GM12878 (cell line): Measurements from ENCODE around the gene TBX5. TPM values are rescaled to one million over a fixed set of nuclear protein-coding genes. Genes with fewer than 3 reads are reported as not detected.

Experiments used
- ATAC-seq: fragments of 200-7000 bp; cut with Tn5 transposase; 3 replicates; pipeline ENCODE4 v1.9.1; 2020; ENCODE audit warnings: mild to moderate bottlenecking, moderate library complexity
- BruUV-seq: library from RNA; stranded (reverse); fragments of 400-500 nt; replicated peaks from 2 replicates; lab custom pipeline; 2021; lab: Mats Ljungman, UMichigan
- CTCF ChIA-PET: fragments of 300-600 bp; sonication (Branson Sonifier 250); formaldehyde crosslinking; extraction: SDS; loops from one replicate; lab custom pipeline; 2021; ENCODE audit warnings: inconsistent platforms; lab: Yijun Ruan, JAX
- POLR2A ChIA-PET: fragments of 350-600 bp; formaldehyde crosslinking; extraction: SDS; loops from one replicate; lab custom pipeline; 2021; ENCODE audit warnings: inconsistent platforms; lab: Charles Lee
- RAD21 ChIA-PET: fragments of 300-600 bp; sonication (Branson Sonifier 250); formaldehyde crosslinking; loops from one replicate; lab custom pipeline; 2023; ENCODE audit warnings: antibody characterized with exemption; ENCODE audit not compliant: unreplicated experiment; lab: Charles Lee
- SMC1A ChIA-PET: fragments of 300-600 bp; sonication (Branson Sonifier 250); formaldehyde crosslinking; loops from one replicate; lab custom pipeline; 2023; ENCODE audit not compliant: unreplicated experiment, uncharacterized antibody; lab: Charles Lee
- DNase-seq: peaks from one replicate; pipeline ENCODE4 v3.0.0-alpha.2; 2011; ENCODE audit warnings: low read depth, low spot score
- FAIRE-seq: peaks from 3 replicates; lab custom pipeline; 2011; peaks lifted over from hg19 to GRCh38; lab: Jason Lieb, UNC
- H2AFZ ChIP-seq: 2 replicates; pipeline ENCODE4 v1.6.0; 2011; ENCODE audit warnings: low read depth, low read length, control low read depth; ENCODE audit not compliant: control insufficient read depth
- H3K27ac ChIP-seq: 2 replicates; pipeline ENCODE4 v1.5.1; 2011; ENCODE audit warnings: control low read depth; ENCODE audit not compliant: control insufficient read depth, insufficient read depth
- H3K27me3 ChIP-seq, 2 experiments: replicated peaks in 1 of 2; 2 replicates each; pipeline versions ENCODE4 v1.6.0 to v1.6.1; 2011; ENCODE audit warnings: low read length in 1 of 2; ENCODE audit not compliant: control insufficient read depth in 2 of 2, insufficient read depth in 2 of 2
- H3K36me3 ChIP-seq, 2 experiments: 2 replicates each; pipeline ENCODE4 v1.5.1; 2011; ENCODE audit warnings: low read length in 1 of 2; ENCODE audit not compliant: control insufficient read depth in 2 of 2, insufficient read depth in 2 of 2
- H3K4me1 ChIP-seq: 2 replicates; pipeline ENCODE4 v1.6.1; 2011; ENCODE audit warnings: mild to moderate bottlenecking, low read length, moderate library complexity, mixed read lengths; ENCODE audit not compliant: control insufficient read depth, insufficient read depth
- H3K4me2 ChIP-seq: 2 replicates; pipeline ENCODE4 v1.6.0; 2011; ENCODE audit warnings: control low read depth; ENCODE audit not compliant: control insufficient read depth, insufficient read depth
- H3K4me3 ChIP-seq: fragments of 200-600 bp; sonication (generic); 2 replicates; pipeline ENCODE4 v1.5.1; 2016
- H3K79me2 ChIP-seq: 2 replicates; pipeline ENCODE4 v1.6.0; 2011; ENCODE audit warnings: low read length; ENCODE audit not compliant: control insufficient read depth, insufficient read depth
- H3K9ac ChIP-seq: 2 replicates; pipeline ENCODE4 v1.8.0; 2011; ENCODE audit warnings: low read length, control low read depth, mixed read lengths; ENCODE audit not compliant: control insufficient read depth, insufficient read depth
- H3K9me3 ChIP-seq: replicated peaks from 3 replicates; pipeline ENCODE4 v1.5.1; 2011; ENCODE audit warnings: mild to moderate bottlenecking, low read length; ENCODE audit not compliant: control insufficient read depth, insufficient read depth
- H4K20me1 ChIP-seq: 2 replicates; pipeline ENCODE4 v1.6.0; 2011; ENCODE audit not compliant: control insufficient read depth, insufficient read depth
- BRCA1 ChIP-seq: IDR thresholded peaks from 2 replicates; pipeline ENCODE4 v1.6.1; 2011; ENCODE audit warnings: low read depth, low read length, improper control_type of control experiment
- CHD1 ChIP-seq: IDR thresholded peaks from 2 replicates; pipeline ENCODE4 v1.6.1; 2012; ENCODE audit warnings: low read depth, low read length, improper control_type of control experiment
- ETV6 ChIP-seq, 2 experiments: fragments of 450-650 bp in 1 of 2; IDR thresholded peaks in 1 of 2; conservative IDR thresholded peaks in 1 of 2; 2 replicates each; pipeline ENCODE4 v1.6.1; 2014; ENCODE audit warnings: antibody characterized with exemption in 1 of 2, borderline replicate concordance in 1 of 2, low read depth in 1 of 2, mild to moderate bottlenecking in 1 of 2, moderate library complexity in 1 of 2
- KLF5 ChIP-seq: fragments of 450-650 bp; IDR thresholded peaks from 2 replicates; pipeline ENCODE4 v1.6.1; 2014; ENCODE audit warnings: mild to moderate bottlenecking; ENCODE audit not compliant: partially characterized antibody
- MTA3 ChIP-seq: IDR thresholded peaks from 2 replicates; pipeline ENCODE4 v1.6.1; 2012; ENCODE audit warnings: low read length, inconsistent platforms, borderline replicate concordance
- NFIC ChIP-seq: IDR thresholded peaks from 2 replicates; pipeline ENCODE4 v1.6.1; 2012; ENCODE audit warnings: low read depth, mild to moderate bottlenecking, inconsistent platforms, low read length, moderate library complexity
- PAX5 ChIP-seq: IDR thresholded peaks from 2 replicates; pipeline ENCODE4 v1.6.1; 2011; ENCODE audit warnings: low read depth, low read length, borderline replicate concordance
- RAD21 ChIP-seq: IDR thresholded peaks from 2 replicates; pipeline ENCODE4 v1.6.1; 2011; ENCODE audit warnings: mild to moderate bottlenecking, low read depth, low read length, moderate library complexity; ENCODE audit not compliant: insufficient read depth
- SMAD1 ChIP-seq: fragments of 450-650 bp; IDR thresholded peaks from 2 replicates; pipeline ENCODE4 v1.6.1; 2018; ENCODE audit warnings: mild to moderate bottlenecking, low read depth; ENCODE audit not compliant: partially characterized antibody
- TBL1XR1 ChIP-seq: IDR thresholded peaks from 2 replicates; pipeline ENCODE4 v1.6.1; 2012; ENCODE audit warnings: low read depth, low read length, improper control_type of control experiment
- TCF3 ChIP-seq: IDR thresholded peaks from 2 replicates; pipeline ENCODE4 v1.6.1; 2012; ENCODE audit warnings: low read depth, mild to moderate bottlenecking, low read length, borderline replicate concordance; ENCODE audit not compliant: insufficient read depth
- TCF7 ChIP-seq: IDR thresholded peaks from 2 replicates; pipeline ENCODE4 v1.6.1; 2014; ENCODE audit warnings: antibody characterized with exemption, borderline replicate concordance
- ZNF274 ChIP-seq: IDR thresholded peaks from one replicate; pipeline ENCODE4 v1.8.0; 2011; ENCODE audit not compliant: insufficient read length, insufficient read depth
- WGBS: methylation state at CpG from one replicate; pipeline ENCODE4 v1.1.6; 2016; ENCODE audit warnings: low lambda C conversion rate; ENCODE audit not compliant: insufficient replicate concordance, insufficient coverage; ENCODE audit errors: missing lambda C conversion rate; 5-methylcytosine and 5-hydroxymethylcytosine counted together
- in situ Hi-C: fragments of 300-500 bp; cut with MboI; formaldehyde crosslinking; loops from 9 replicates; pipeline ENCODE4 v1.14.3; 2018; ENCODE audit warnings: mixed read lengths
- intact Hi-C: fragments of 100-400 bp; cut with micrococcal nuclease; formaldehyde crosslinking; loops from one replicate; pipeline ENCODE4 v1.14.2; 2022; ENCODE audit not compliant: unreplicated experiment
- polyA plus RNA-seq, 11 experiments: library from polyadenylated mRNA; depleted of rRNA in 4 of 11; unstranded in 6 of 11; stranded (reverse) in 5 of 11; fragments of >200 nt; fragmentation: Nextera tagmentation in 4 of 11; fragmentation: Illumina TruSeq in 1 of 11; extraction: Ambion mirVana in 4 of 11; extraction: Trizol in 1 of 11; gene quantifications; 1 replicate in 1 of 11; 2 replicates in 10 of 11; pipeline versions ENCODE4 v1.2.1 to v1.2.3, GENCODE V29; 2011 to 2016; ENCODE audit warnings: inconsistent platforms in 2 of 11, missing spikeins in 2 of 11, low read depth in 1 of 11
- total RNA-seq, 4 experiments: library from RNA; depleted of rRNA in 3 of 4; stranded (reverse); fragments of >200 nt in 3 of 4; fragmentation: Illumina TruSeq in 1 of 4; extraction: Trizol in 1 of 4; gene quantifications; 2 replicates each; pipeline versions ENCODE4 v1.2.1 to v1.2.3, GENCODE V29; 2013 to 2021
- TF ChIP-seq, protein P1 (sequence below): fragments of 450-650 bp; formaldehyde crosslinking; IDR thresholded peaks from 2 replicates; pipeline ENCODE4 v1.4.0; 2020; ENCODE audit warnings: mild to moderate bottlenecking, moderate library complexity
- TF ChIP-seq, protein P2 (sequence below): IDR thresholded peaks from 2 replicates; pipeline ENCODE4 v1.6.1; 2012; ENCODE audit warnings: mild to moderate bottlenecking, low read depth, low read length
- TF ChIP-seq, protein P3 (sequence below): fragments of 450-650 bp; IDR thresholded peaks from 2 replicates; pipeline ENCODE4 v1.6.1; 2014; ENCODE audit warnings: mild to moderate bottlenecking

Gene TBX5
- total and polyA plus RNA-seq, 10 of the 15 experiments (the other 5 are each of a cell fraction or from before 2014, with no cell fraction given), result 0.04 TPM; not detected in 9

DNA sequence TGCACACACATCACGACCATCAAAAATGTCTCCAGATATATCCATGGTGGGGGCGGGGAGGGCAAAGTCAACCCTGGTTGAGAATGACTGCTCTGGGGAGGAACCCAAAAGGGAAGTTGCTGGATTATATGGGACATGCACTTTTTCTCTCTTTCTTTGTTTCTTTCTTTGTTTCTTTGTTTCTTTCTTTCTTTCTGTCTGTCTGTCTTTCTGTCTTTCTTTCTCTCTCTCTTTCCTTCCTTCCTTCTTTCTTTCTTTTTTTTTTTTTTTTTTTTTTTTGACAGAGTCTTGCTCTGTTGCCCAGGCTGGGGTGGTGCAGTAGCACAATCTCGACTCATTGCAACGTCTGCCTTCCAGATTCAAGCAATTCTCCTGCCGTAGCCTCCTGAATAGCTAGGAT, 71.5 kb downstream of the TBX5 start:
- no TSS peak for BruUV-seq
- in situ Hi-C loops, result no loop called here
- H3K4me3 ChIP-seq, result no peak overlapping the region
- H3K4me1 ChIP-seq, result no peaks in the 10 kb centered on the region
- TF ChIP-seq PAX5, result no peak
- TF ChIP-seq TBL1XR1, result no peak
- no peak for TF ChIP-seq TCF3
- TF ChIP-seq TCF7, result no peak
- TF ChIP-seq ZNF274, result no peak
- no peak for TF ChIP-seq ETV6 (conservative IDR thresholded peaks at IDR 0.05 in 1 of 2, IDR thresholded peaks at IDR 0.05 in 1 of 2; ENCODE audit: borderline replicate concordance in 1 of 2, low read depth in 1 of 2)
- TF ChIP-seq MTA3, result no peak
- TF ChIP-seq, protein P1, sequence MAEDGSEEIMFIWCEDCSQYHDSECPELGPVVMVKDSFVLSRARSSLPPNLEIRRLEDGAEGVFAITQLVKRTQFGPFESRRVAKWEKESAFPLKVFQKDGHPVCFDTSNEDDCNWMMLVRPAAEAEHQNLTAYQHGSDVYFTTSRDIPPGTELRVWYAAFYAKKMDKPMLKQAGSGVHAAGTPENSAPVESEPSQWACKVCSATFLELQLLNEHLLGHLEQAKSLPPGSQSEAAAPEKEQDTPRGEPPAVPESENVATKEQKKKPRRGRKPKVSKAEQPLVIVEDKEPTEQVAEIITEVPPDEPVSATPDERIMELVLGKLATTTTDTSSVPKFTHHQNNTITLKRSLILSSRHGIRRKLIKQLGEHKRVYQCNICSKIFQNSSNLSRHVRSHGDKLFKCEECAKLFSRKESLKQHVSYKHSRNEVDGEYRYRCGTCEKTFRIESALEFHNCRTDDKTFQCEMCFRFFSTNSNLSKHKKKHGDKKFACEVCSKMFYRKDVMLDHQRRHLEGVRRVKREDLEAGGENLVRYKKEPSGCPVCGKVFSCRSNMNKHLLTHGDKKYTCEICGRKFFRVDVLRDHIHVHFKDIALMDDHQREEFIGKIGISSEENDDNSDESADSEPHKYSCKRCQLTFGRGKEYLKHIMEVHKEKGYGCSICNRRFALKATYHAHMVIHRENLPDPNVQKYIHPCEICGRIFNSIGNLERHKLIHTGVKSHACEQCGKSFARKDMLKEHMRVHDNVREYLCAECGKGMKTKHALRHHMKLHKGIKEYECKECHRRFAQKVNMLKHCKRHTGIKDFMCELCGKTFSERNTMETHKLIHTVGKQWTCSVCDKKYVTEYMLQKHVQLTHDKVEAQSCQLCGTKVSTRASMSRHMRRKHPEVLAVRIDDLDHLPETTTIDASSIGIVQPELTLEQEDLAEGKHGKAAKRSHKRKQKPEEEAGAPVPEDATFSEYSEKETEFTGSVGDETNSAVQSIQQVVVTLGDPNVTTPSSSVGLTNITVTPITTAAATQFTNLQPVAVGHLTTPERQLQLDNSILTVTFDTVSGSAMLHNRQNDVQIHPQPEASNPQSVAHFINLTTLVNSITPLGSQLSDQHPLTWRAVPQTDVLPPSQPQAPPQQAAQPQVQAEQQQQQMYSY (CRISPR knock-in tag), result no peak
- no peak for TF ChIP-seq KLF5
- TF ChIP-seq, protein P2, sequence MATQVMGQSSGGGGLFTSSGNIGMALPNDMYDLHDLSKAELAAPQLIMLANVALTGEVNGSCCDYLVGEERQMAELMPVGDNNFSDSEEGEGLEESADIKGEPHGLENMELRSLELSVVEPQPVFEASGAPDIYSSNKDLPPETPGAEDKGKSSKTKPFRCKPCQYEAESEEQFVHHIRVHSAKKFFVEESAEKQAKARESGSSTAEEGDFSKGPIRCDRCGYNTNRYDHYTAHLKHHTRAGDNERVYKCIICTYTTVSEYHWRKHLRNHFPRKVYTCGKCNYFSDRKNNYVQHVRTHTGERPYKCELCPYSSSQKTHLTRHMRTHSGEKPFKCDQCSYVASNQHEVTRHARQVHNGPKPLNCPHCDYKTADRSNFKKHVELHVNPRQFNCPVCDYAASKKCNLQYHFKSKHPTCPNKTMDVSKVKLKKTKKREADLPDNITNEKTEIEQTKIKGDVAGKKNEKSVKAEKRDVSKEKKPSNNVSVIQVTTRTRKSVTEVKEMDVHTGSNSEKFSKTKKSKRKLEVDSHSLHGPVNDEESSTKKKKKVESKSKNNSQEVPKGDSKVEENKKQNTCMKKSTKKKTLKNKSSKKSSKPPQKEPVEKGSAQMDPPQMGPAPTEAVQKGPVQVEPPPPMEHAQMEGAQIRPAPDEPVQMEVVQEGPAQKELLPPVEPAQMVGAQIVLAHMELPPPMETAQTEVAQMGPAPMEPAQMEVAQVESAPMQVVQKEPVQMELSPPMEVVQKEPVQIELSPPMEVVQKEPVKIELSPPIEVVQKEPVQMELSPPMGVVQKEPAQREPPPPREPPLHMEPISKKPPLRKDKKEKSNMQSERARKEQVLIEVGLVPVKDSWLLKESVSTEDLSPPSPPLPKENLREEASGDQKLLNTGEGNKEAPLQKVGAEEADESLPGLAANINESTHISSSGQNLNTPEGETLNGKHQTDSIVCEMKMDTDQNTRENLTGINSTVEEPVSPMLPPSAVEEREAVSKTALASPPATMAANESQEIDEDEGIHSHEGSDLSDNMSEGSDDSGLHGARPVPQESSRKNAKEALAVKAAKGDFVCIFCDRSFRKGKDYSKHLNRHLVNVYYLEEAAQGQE, result no peak
- no peak for TF ChIP-seq CHD1
- TF ChIP-seq, protein P3, sequence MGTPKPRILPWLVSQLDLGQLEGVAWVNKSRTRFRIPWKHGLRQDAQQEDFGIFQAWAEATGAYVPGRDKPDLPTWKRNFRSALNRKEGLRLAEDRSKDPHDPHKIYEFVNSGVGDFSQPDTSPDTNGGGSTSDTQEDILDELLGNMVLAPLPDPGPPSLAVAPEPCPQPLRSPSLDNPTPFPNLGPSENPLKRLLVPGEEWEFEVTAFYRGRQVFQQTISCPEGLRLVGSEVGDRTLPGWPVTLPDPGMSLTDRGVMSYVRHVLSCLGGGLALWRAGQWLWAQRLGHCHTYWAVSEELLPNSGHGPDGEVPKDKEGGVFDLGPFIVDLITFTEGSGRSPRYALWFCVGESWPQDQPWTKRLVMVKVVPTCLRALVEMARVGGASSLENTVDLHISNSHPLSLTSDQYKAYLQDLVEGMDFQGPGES, result no peak
- TF ChIP-seq SMAD1, result no peak
- no peak for TF ChIP-seq BRCA1
- TF ChIP-seq NFIC, result no peak
- TF ChIP-seq RAD21, result no peak
- no peaks in the 10 kb centered on the region for H3K36me3 ChIP-seq
- ATAC-seq (no peak), DNase-seq (no peak), FAIRE-seq (no peak)
- RAD21 ChIA-PET, result no interaction called here
- H3K79me2 ChIP-seq, result no peaks in the 10 kb centered on the region
- CTCF ChIA-PET, result no interaction called here
- H2AFZ ChIP-seq, result no peak overlapping the region
- SMC1A ChIA-PET, result no interaction called here
- no peaks in the 10 kb centered on the region for H3K27me3 ChIP-seq
- H4K20me1 ChIP-seq, result no peaks in the 10 kb centered on the region
- intact Hi-C loops, result no loop called here
- POLR2A ChIA-PET, result no interaction called here
- WGBS, result 13% methylated on average over 5 of the region's 5 CpGs
- no peak overlapping the region for H3K9ac ChIP-seq
- no peak overlapping the region for H3K4me2 ChIP-seq
- H3K9me3 ChIP-seq, result no peaks in the 10 kb centered on the region
- H3K27ac ChIP-seq, result no peak overlapping the region
